Liver (tissue), 9 donors: Measurements from ENCODE around the gene HORMAD2. TPM values are rescaled to one million over a fixed set of nuclear protein-coding genes. Genes with fewer than 3 reads are reported as not detected.
A peak's percentile ranks its signal among the peaks of the same experiment; 100 is the strongest.

Experiments
- DNase-seq: peaks from one replicate; pipeline ENCODE4 v3.0.0-alpha.2; 2017; ENCODE audit warnings: low spot score
- H3K27ac ChIP-seq, 2 donors: one replicate each; pipeline ENCODE4 v1.7.0; 2013; ENCODE audit warnings: inconsistent platforms in 2 of 2, low read length in 2 of 2, control low read depth in 1 of 2, low read depth in 1 of 2, mild to moderate bottlenecking in 1 of 2
- H3K27me3 ChIP-seq, 4 donors: one replicate each; pipeline versions ENCODE4 v1.6.1 to v1.7.0; 2013; ENCODE audit warnings: low read length in 3 of 4, inconsistent platforms in 1 of 4, mild to moderate bottlenecking in 1 of 4, moderate library complexity in 1 of 4; ENCODE audit not compliant: control insufficient read depth in 4 of 4, insufficient read depth in 4 of 4
- H3K36me3 ChIP-seq, 4 donors: one replicate each; pipeline versions ENCODE4 v1.6.1 to v1.7.0; 2013; ENCODE audit warnings: low read length in 3 of 4, mild to moderate bottlenecking in 3 of 4, low read depth in 1 of 4, moderate library complexity in 1 of 4; ENCODE audit not compliant: control insufficient read depth in 4 of 4, insufficient read depth in 3 of 4
- H3K4me1 ChIP-seq, 4 donors: one replicate each; pipeline versions ENCODE4 v1.6.1 to v1.7.0; 2013; ENCODE audit warnings: low read length in 3 of 4, mild to moderate bottlenecking in 3 of 4, moderate library complexity in 1 of 4; ENCODE audit not compliant: control insufficient read depth in 4 of 4, insufficient read depth in 4 of 4
- H3K4me3 ChIP-seq, 3 donors: one replicate each; pipeline versions ENCODE4 v1.6.1 to v1.7.0; 2013; ENCODE audit warnings: low read length in 3 of 3, control low read depth in 1 of 3, low read depth in 1 of 3, mild to moderate bottlenecking in 1 of 3
- H3K9ac ChIP-seq, 2 donors: one replicate each; pipeline ENCODE4 v1.7.0; 2013; ENCODE audit warnings: low read length in 2 of 2, mild to moderate bottlenecking in 2 of 2, moderate library complexity in 2 of 2, control low read depth in 1 of 2, low read depth in 1 of 2
- H3K9me3 ChIP-seq, 4 donors: one replicate each; pipeline versions ENCODE4 v1.6.1 to v1.7.0; 2013; ENCODE audit warnings: low read length in 3 of 4; ENCODE audit not compliant: control insufficient read depth in 4 of 4
- ATF3 ChIP-seq: IDR thresholded peaks from 2 replicates; pipeline ENCODE4 v1.6.1; 2016; ENCODE audit warnings: antibody characterized with exemption
- FOXA1 ChIP-seq: IDR thresholded peaks from 2 replicates; pipeline ENCODE4 v1.6.1; 2016; ENCODE audit warnings: antibody characterized with exemption
- FOXA2 ChIP-seq: IDR thresholded peaks from 2 replicates; pipeline ENCODE4 v1.6.1; 2016; ENCODE audit warnings: antibody characterized with exemption
- JUND ChIP-seq, 2 donors: IDR thresholded peaks; 2 replicates each; pipeline ENCODE4 v1.6.1; 2016; ENCODE audit warnings: antibody characterized with exemption in 2 of 2
- NR2F2 ChIP-seq: IDR thresholded peaks from 2 replicates; pipeline ENCODE4 v1.6.1; 2016; ENCODE audit warnings: antibody characterized with exemption
- RAD21 ChIP-seq, 2 donors: IDR thresholded peaks; 2 replicates each; pipeline ENCODE4 v1.6.1; 2016; ENCODE audit warnings: antibody characterized with exemption in 2 of 2, mild to moderate bottlenecking in 2 of 2
- RXRA ChIP-seq, 2 donors: IDR thresholded peaks; 2 replicates each; pipeline ENCODE4 v1.6.1; 2017 to 2018; ENCODE audit warnings: antibody characterized with exemption in 2 of 2, mild to moderate bottlenecking in 1 of 2
- SP1 ChIP-seq: IDR thresholded peaks from 2 replicates; pipeline ENCODE4 v1.6.1; 2018; ENCODE audit warnings: antibody characterized with exemption, mild to moderate bottlenecking
- TAF1 ChIP-seq: conservative IDR thresholded peaks from 2 replicates; pipeline ENCODE4 v1.6.1; 2016; ENCODE audit warnings: antibody characterized with exemption, mild to moderate bottlenecking
- YY1 ChIP-seq: IDR thresholded peaks from 2 replicates; pipeline ENCODE4 v1.6.1; 2016; ENCODE audit warnings: antibody characterized with exemption, mild to moderate bottlenecking
- ZBTB33 ChIP-seq: IDR thresholded peaks from 2 replicates; pipeline ENCODE4 v1.6.1; 2016; ENCODE audit warnings: antibody characterized with exemption
- WGBS: extraction: QIAGEN DNeasy Blood & Tissue Kit; methylation state at CpG from one replicate; pipeline ENCODE4 v1.1.7; 2013; 5-methylcytosine and 5-hydroxymethylcytosine counted together
- polyA plus RNA-seq, 2 donors: library from polyadenylated mRNA; stranded (reverse) in 1 of 2; unstranded in 1 of 2; fragments of 200-250 nt in 1 of 2; fragments of >200 nt in 1 of 2; fragmentation: Nextera tagmentation in 1 of 2; extraction: Ambion mirVana in 1 of 2; gene quantifications; one replicate each; pipeline versions ENCODE4 v1.2.1 to v1.2.3, GENCODE V29; 2013 to 2015
- total RNA-seq, 2 donors: library from RNA; depleted of rRNA; stranded (reverse); fragments of >200 nt; gene quantifications; one replicate each; pipeline ENCODE4 v1.2.3, GENCODE V29; 2014
- TF ChIP-seq, protein P1 (sequence below): IDR thresholded peaks from 2 replicates; pipeline ENCODE4 v1.6.1; 2016; ENCODE audit warnings: antibody characterized with exemption, mild to moderate bottlenecking
- donor health status: healthy.
- donor health status: healthy.
- donor health status: healthy.
- donor health status: healthy.
- donor health status: healthy.

Gene HORMAD2
- total and polyA plus RNA-seq, 4 donors: 0.44 to 2.8 (median 0.47) TPM; not detected in 1

DNA sequence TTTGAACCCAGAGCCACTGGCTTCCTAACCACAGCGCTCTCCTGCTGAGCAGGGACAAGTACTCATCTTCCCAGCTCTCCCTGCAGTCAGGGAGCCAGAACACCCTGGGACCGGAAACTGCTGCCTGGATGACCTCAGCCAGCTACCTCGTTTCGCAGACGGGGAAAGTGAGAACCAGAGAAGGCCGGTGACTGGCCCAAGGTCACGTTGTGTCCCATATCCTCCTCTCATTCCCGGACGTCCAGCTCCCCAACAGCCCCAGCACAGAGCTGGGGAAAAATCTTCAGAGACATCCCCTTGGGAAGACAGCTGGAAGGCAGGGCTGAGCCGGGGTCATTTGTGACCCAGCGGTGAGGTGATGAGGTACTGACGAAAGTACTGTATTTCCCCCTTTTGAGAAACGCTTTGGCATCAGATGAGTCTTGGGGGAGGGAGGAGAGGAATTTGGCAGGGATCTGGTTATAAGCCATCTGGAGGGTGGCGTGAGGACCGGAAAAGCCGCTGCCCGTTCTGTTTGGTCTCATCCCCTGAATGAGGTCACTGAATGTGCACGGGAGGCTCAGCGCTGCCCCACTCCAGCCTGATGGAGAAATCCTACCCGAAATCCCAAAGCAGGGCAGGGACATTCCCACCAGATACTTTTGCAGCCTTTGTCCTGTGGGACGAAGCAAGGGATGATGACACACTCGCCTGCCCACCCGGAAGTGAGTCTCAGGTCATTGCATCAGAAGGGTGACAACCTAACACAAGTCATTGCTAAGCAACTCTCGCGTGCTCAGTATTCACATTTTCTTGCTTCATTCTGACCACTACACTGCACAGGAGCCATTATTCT lies 125.2 kb downstream of the HORMAD2 start:
- H3K9me3 ChIP-seq: no peaks in the 10 kb centered on the region
- H3K4me1 ChIP-seq: no peaks in the 10 kb centered on the region
- H3K9ac ChIP-seq: no peak overlapping the region
- no peak for DNase-seq
- no peak for TF ChIP-seq ZBTB33
- TF ChIP-seq ATF3: peak; percentile 24
- H3K36me3 ChIP-seq: no peaks in the 10 kb centered on the region
- no peak overlapping the region for H3K4me3 ChIP-seq
- WGBS: 69% methylated on average over 25 of the region's 25 CpGs
- peak overlapping the region; percentile 16 to 26 for H3K27ac ChIP-seq
- no peaks in the 10 kb centered on the region for H3K27me3 ChIP-seq

DNA sequence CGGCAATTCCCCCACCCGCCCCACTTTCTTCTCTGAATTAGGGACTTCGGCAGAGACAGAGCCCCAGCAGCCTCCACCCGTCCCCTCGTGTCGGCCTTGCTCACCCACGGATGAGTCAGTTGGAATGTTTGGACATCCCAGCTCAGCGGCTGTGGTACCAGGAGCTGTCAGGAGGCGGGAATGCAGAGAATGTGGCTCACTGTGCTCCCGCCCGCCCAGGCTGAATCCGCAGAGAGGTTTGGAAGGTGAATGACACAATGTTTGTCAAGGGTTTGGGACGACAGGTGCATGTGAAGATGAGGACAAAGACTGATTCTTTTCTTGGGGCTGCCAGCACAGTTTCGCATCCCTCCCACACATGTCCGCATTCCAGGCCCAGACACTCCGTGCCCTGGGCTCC lies 126.7 kb downstream of the HORMAD2 start:
- H3K4me1 ChIP-seq: no peaks in the 10 kb centered on the region
- H3K27me3 ChIP-seq: no peaks in the 10 kb centered on the region
- TF ChIP-seq FOXA2 (no peak), RXRA (IDR thresholded peaks at IDR 0.05) (no peak), FOXA1 (no peak), TAF1 (no peak), YY1 (no peak), ZBTB33 (no peak), SP1 (no peak), JUND (IDR thresholded peaks at IDR 0.05) (no peak), NR2F2 (no peak), RAD21 (IDR thresholded peaks at IDR 0.05) (no peak)
- TF ChIP-seq, protein P1, sequence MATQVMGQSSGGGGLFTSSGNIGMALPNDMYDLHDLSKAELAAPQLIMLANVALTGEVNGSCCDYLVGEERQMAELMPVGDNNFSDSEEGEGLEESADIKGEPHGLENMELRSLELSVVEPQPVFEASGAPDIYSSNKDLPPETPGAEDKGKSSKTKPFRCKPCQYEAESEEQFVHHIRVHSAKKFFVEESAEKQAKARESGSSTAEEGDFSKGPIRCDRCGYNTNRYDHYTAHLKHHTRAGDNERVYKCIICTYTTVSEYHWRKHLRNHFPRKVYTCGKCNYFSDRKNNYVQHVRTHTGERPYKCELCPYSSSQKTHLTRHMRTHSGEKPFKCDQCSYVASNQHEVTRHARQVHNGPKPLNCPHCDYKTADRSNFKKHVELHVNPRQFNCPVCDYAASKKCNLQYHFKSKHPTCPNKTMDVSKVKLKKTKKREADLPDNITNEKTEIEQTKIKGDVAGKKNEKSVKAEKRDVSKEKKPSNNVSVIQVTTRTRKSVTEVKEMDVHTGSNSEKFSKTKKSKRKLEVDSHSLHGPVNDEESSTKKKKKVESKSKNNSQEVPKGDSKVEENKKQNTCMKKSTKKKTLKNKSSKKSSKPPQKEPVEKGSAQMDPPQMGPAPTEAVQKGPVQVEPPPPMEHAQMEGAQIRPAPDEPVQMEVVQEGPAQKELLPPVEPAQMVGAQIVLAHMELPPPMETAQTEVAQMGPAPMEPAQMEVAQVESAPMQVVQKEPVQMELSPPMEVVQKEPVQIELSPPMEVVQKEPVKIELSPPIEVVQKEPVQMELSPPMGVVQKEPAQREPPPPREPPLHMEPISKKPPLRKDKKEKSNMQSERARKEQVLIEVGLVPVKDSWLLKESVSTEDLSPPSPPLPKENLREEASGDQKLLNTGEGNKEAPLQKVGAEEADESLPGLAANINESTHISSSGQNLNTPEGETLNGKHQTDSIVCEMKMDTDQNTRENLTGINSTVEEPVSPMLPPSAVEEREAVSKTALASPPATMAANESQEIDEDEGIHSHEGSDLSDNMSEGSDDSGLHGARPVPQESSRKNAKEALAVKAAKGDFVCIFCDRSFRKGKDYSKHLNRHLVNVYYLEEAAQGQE: no peak
- WGBS: 68% methylated on average over 16 of the region's 16 CpGs
- H3K27ac ChIP-seq: no peak overlapping the region
- H3K9me3 ChIP-seq: no peaks in the 10 kb centered on the region
- H3K9ac ChIP-seq: no peak overlapping the region
- no peak overlapping the region for H3K4me3 ChIP-seq
- H3K36me3 ChIP-seq: no peaks in the 10 kb centered on the region
- no peak for DNase-seq
